HEK293 (cell line): ENCODE results near the gene CHST9.

ENCODE experiments used
- MZF1 ChIP-seq: fragments of 450-650 bp; formaldehyde crosslinking; IDR thresholded peaks from 2 replicates; pipeline ENCODE4 v1.5.1; 2017; ENCODE audit warnings: missing biosample characterization, missing genetic modification characterization, borderline replicate concordance
- PBX3 ChIP-seq: sonication (generic); formaldehyde crosslinking; IDR thresholded peaks from 2 replicates; pipeline ENCODE4 v1.8.1; 2022; ENCODE audit warnings: mild to moderate bottlenecking, moderate library complexity, missing genetic modification reagents
- YY1 ChIP-seq: fragments of 450-650 bp; formaldehyde crosslinking; IDR thresholded peaks from 2 replicates; pipeline ENCODE4 v1.5.1; 2018; ENCODE audit warnings: missing biosample characterization, missing genetic modification characterization
- ZBTB7A ChIP-seq: fragments of 450-650 bp; formaldehyde crosslinking; IDR thresholded peaks from 2 replicates; pipeline ENCODE4 v1.5.1; 2016; ENCODE audit warnings: low read depth, missing biosample characterization, missing genetic modification characterization
- ZNF37A ChIP-seq: fragments of 450-650 bp; IDR thresholded peaks from 2 replicates; pipeline ENCODE4 v1.5.1; 2018; ENCODE audit warnings: missing biosample characterization, missing genetic modification characterization
- ZNF513 ChIP-seq: fragments of 450-650 bp; IDR thresholded peaks from 2 replicates; pipeline ENCODE4 v1.5.1; 2018; ENCODE audit warnings: missing biosample characterization, missing genetic modification characterization
- ZNF639 ChIP-seq: fragments of 450-650 bp; formaldehyde crosslinking; IDR thresholded peaks from 2 replicates; pipeline ENCODE4 v1.5.1; 2016; ENCODE audit warnings: missing biosample characterization, missing genetic modification characterization
- ZNF830 ChIP-seq: fragments of 450-650 bp; IDR thresholded peaks from 2 replicates; pipeline ENCODE4 v1.5.0; 2018; ENCODE audit warnings: missing biosample characterization, missing genetic modification characterization, low read depth, mild to moderate bottlenecking, moderate library complexity
- TF ChIP-seq, protein P1 (sequence below): fragments of 450-650 bp; formaldehyde crosslinking; IDR thresholded peaks from 2 replicates; pipeline ENCODE4 v1.5.1; 2016; ENCODE audit warnings: missing biosample characterization, missing genetic modification characterization
- TF ChIP-seq, protein P2 (sequence below): fragments of 450-650 bp; IDR thresholded peaks from 2 replicates; pipeline ENCODE4 v1.5.1; 2018; ENCODE audit warnings: missing biosample characterization, mild to moderate bottlenecking, missing genetic modification characterization

GRCh38 chr18:27081701-27082100, 103.4 kb downstream of the CHST9 start:
- TF ChIP-seq ZNF830 (tag by site-specific recombination) (no peak), PBX3 (CRISPR knock-in tag) (no peak), ZNF513 (tag by site-specific recombination) (no peak), ZNF37A (tag by site-specific recombination) (no peak), ZBTB7A (no peak), YY1 (tag by site-specific recombination) (no peak), ZNF639 (tag by site-specific recombination) (no peak), MZF1 (tag by site-specific recombination) (no peak)
- TF ChIP-seq, protein P1, sequence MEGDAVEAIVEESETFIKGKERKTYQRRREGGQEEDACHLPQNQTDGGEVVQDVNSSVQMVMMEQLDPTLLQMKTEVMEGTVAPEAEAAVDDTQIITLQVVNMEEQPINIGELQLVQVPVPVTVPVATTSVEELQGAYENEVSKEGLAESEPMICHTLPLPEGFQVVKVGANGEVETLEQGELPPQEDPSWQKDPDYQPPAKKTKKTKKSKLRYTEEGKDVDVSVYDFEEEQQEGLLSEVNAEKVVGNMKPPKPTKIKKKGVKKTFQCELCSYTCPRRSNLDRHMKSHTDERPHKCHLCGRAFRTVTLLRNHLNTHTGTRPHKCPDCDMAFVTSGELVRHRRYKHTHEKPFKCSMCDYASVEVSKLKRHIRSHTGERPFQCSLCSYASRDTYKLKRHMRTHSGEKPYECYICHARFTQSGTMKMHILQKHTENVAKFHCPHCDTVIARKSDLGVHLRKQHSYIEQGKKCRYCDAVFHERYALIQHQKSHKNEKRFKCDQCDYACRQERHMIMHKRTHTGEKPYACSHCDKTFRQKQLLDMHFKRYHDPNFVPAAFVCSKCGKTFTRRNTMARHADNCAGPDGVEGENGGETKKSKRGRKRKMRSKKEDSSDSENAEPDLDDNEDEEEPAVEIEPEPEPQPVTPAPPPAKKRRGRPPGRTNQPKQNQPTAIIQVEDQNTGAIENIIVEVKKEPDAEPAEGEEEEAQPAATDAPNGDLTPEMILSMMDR (tag by site-specific recombination) = no peak
- TF ChIP-seq, protein P2, sequence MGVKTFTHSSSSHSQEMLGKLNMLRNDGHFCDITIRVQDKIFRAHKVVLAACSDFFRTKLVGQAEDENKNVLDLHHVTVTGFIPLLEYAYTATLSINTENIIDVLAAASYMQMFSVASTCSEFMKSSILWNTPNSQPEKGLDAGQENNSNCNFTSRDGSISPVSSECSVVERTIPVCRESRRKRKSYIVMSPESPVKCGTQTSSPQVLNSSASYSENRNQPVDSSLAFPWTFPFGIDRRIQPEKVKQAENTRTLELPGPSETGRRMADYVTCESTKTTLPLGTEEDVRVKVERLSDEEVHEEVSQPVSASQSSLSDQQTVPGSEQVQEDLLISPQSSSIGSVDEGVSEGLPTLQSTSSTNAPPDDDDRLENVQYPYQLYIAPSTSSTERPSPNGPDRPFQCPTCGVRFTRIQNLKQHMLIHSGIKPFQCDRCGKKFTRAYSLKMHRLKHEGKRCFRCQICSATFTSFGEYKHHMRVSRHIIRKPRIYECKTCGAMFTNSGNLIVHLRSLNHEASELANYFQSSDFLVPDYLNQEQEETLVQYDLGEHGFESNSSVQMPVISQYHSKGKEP (tag by site-specific recombination) = no peak
